ENCODE measurements around the gene SEC31A.

GRCh38 chr4:82789025-82789776 is 101.8 kb downstream of the SEC31A start:
- TF ChIP-seq POLR2AphosphoS5 (IDR thresholded peaks at IDR 0.05; ENCODE audit: low read depth): no peak
- TF ChIP-seq, protein P1, sequence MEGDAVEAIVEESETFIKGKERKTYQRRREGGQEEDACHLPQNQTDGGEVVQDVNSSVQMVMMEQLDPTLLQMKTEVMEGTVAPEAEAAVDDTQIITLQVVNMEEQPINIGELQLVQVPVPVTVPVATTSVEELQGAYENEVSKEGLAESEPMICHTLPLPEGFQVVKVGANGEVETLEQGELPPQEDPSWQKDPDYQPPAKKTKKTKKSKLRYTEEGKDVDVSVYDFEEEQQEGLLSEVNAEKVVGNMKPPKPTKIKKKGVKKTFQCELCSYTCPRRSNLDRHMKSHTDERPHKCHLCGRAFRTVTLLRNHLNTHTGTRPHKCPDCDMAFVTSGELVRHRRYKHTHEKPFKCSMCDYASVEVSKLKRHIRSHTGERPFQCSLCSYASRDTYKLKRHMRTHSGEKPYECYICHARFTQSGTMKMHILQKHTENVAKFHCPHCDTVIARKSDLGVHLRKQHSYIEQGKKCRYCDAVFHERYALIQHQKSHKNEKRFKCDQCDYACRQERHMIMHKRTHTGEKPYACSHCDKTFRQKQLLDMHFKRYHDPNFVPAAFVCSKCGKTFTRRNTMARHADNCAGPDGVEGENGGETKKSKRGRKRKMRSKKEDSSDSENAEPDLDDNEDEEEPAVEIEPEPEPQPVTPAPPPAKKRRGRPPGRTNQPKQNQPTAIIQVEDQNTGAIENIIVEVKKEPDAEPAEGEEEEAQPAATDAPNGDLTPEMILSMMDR (IDR thresholded peaks at IDR 0.05; ENCODE audit: insufficient read depth, low read length): no peak
- TF ChIP-seq, protein P2, sequence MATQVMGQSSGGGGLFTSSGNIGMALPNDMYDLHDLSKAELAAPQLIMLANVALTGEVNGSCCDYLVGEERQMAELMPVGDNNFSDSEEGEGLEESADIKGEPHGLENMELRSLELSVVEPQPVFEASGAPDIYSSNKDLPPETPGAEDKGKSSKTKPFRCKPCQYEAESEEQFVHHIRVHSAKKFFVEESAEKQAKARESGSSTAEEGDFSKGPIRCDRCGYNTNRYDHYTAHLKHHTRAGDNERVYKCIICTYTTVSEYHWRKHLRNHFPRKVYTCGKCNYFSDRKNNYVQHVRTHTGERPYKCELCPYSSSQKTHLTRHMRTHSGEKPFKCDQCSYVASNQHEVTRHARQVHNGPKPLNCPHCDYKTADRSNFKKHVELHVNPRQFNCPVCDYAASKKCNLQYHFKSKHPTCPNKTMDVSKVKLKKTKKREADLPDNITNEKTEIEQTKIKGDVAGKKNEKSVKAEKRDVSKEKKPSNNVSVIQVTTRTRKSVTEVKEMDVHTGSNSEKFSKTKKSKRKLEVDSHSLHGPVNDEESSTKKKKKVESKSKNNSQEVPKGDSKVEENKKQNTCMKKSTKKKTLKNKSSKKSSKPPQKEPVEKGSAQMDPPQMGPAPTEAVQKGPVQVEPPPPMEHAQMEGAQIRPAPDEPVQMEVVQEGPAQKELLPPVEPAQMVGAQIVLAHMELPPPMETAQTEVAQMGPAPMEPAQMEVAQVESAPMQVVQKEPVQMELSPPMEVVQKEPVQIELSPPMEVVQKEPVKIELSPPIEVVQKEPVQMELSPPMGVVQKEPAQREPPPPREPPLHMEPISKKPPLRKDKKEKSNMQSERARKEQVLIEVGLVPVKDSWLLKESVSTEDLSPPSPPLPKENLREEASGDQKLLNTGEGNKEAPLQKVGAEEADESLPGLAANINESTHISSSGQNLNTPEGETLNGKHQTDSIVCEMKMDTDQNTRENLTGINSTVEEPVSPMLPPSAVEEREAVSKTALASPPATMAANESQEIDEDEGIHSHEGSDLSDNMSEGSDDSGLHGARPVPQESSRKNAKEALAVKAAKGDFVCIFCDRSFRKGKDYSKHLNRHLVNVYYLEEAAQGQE (IDR thresholded peaks at IDR 0.05; ENCODE audit: insufficient replicate concordance, low read depth): no peak
- TF ChIP-seq GABPA (IDR thresholded peaks at IDR 0.05; ENCODE audit: low read depth): no peak
- no peak for TF ChIP-seq SPI1 (IDR thresholded peaks at IDR 0.05; ENCODE audit: borderline replicate concordance, low read depth)

All from HL-60 (cell line).